ENCODE data around the gene MYBPHL. TPM values are rescaled to one million over a fixed set of nuclear protein-coding genes. Genes with fewer than 3 reads are reported as not detected.

Gene MYBPHL
- total RNA-seq, 2 donors from 2014 or later, result not detected

GRCh38 chr1:109269212-109269980 is 37.4 kb downstream of the MYBPHL start:
- Histone ChIP-seq H3K4me1 (ENCODE audit: control insufficient read depth, insufficient read depth, low read length) (peaks cover 1% of the 10 kb centered on the region), H3K27me3 (ENCODE audit: control insufficient read depth, insufficient read depth, low read length, poor library complexity, severe bottlenecking) (no peaks in the 10 kb centered on the region), H3K27ac (ENCODE audit: low read depth, low read length) (no peak overlapping the region), H3K4me3 (ENCODE audit: low read length) (no peak overlapping the region), H3K9me3 (ENCODE audit: control insufficient read depth, low read length) (no peaks in the 10 kb centered on the region), H3K9ac (ENCODE audit: extremely low read depth, low read length, poor library complexity, severe bottlenecking) (no peak overlapping the region), H3K36me3 (ENCODE audit: control insufficient read depth, insufficient read depth, low read length) (peaks cover 7% of the 10 kb centered on the region)
- peaks cover 22% of the 10 kb centered on the region for H3K36me3 Mint-ChIP-seq (ENCODE audit: low read depth)
- WGBS, 2 experiments (ENCODE audit: insufficient coverage in 1 of 2, insufficient read length in 1 of 2), result 96% methylated on average over 26 to 33 of the region's 33 CpGs
- no peak overlapping the region for H3K4me3 Mint-ChIP-seq
- no peak overlapping the region for H3K27ac Mint-ChIP-seq
- TF ChIP-seq CTCF (conservative IDR thresholded peaks at IDR 0.05), result no peak
- DNase-seq, result no peak
- H3K4me1 Mint-ChIP-seq, result peaks cover 6% of the 10 kb centered on the region
- peaks cover 1% of the 10 kb centered on the region for H3K9me3 Mint-ChIP-seq
- peaks cover 2% of the 10 kb centered on the region for H3K27me3 Mint-ChIP-seq (ENCODE audit: insufficient read depth)

- Histone ChIP-seq H3K9me3 (ENCODE audit: control insufficient read depth, low read length) (no peaks in the 10 kb centered on the region), H3K36me3 (ENCODE audit: control insufficient read depth, insufficient read depth, low read length) (peaks cover 7% of the 10 kb centered on the region), H3K4me1 (ENCODE audit: control insufficient read depth, insufficient read depth, low read length) (no peaks in the 10 kb centered on the region), H3K27ac (ENCODE audit: low read depth, low read length) (no peak overlapping the region), H3K27me3 (ENCODE audit: control insufficient read depth, insufficient read depth, low read length, poor library complexity, severe bottlenecking) (no peaks in the 10 kb centered on the region), H3K4me3 (ENCODE audit: low read length) (no peak overlapping the region), H3K9ac (ENCODE audit: extremely low read depth, low read length, poor library complexity, severe bottlenecking) (no peak overlapping the region)
- Mint-ChIP-seq H3K4me1 (no peaks in the 10 kb centered on the region), H3K9me3 (peaks cover 1% of the 10 kb centered on the region), H3K36me3 (ENCODE audit: low read depth) (peaks cover 22% of the 10 kb centered on the region), H3K4me3 (no peak overlapping the region), H3K27me3 (ENCODE audit: insufficient read depth) (no peaks in the 10 kb centered on the region), H3K27ac (no peak overlapping the region)
- WGBS, 2 experiments (ENCODE audit: insufficient coverage in 1 of 2, insufficient read length in 1 of 2), result 95 to 97% methylated on average over 16 to 29 of the region's 29 CpGs
- no peak for TF ChIP-seq CTCF (conservative IDR thresholded peaks at IDR 0.05)
- DNase-seq, result no peak
Observed at GRCh38 chr1:109268431-109269211, 38.2 kb downstream of the MYBPHL start.

- no peak overlapping the region for H3K27ac ChIP-seq (ENCODE audit: low read depth, low read length)
- H3K4me1 ChIP-seq (ENCODE audit: control insufficient read depth, insufficient read depth, low read length), result no peaks in the 10 kb centered on the region
- H3K9me3 ChIP-seq (ENCODE audit: control insufficient read depth, low read length), result no peaks in the 10 kb centered on the region
- DNase-seq, result no peak
- no peaks in the 10 kb centered on the region for H3K27me3 Mint-ChIP-seq (ENCODE audit: insufficient read depth)
- no peak overlapping the region for H3K9ac ChIP-seq (ENCODE audit: extremely low read depth, low read length, poor library complexity, severe bottlenecking)
- H3K36me3 Mint-ChIP-seq (ENCODE audit: low read depth), result peaks cover 22% of the 10 kb centered on the region
- no peak for TF ChIP-seq CTCF (conservative IDR thresholded peaks at IDR 0.05)
- 97% methylated on average over 10 to 17 of the region's 17 CpGs for WGBS, 2 experiments (ENCODE audit: insufficient coverage in 1 of 2, insufficient read length in 1 of 2)
- H3K27ac Mint-ChIP-seq, result peak overlapping the region; percentile 68
- no peaks in the 10 kb centered on the region for H3K27me3 ChIP-seq (ENCODE audit: control insufficient read depth, insufficient read depth, low read length, poor library complexity, severe bottlenecking)
- H3K4me3 ChIP-seq (ENCODE audit: low read length), result no peak overlapping the region
- H3K9me3 Mint-ChIP-seq, result peaks cover 1% of the 10 kb centered on the region
- no peaks in the 10 kb centered on the region for H3K4me1 Mint-ChIP-seq
- no peak overlapping the region for H3K4me3 Mint-ChIP-seq
- H3K36me3 ChIP-seq (ENCODE audit: control insufficient read depth, insufficient read depth, low read length), result peaks cover 7% of the 10 kb centered on the region
Observed at GRCh38 chr1:109267743-109268300, 39.0 kb downstream of the MYBPHL start.

Data from endodermal cell (in vitro differentiated cells).